Tibial nerve (tissue), 4 donors: ENCODE results near the gene ST8SIA1.

Experiments
- CTCF ChIP-seq, 5 experiments: fragments of 200-600 bp in 3 of 5; fragments of 450-650 bp in 2 of 5; sonication (generic) in 3 of 5; IDR thresholded peaks; one replicate each; pipeline ENCODE4 v1.5.1; 2016 to 2019; ENCODE audit warnings: antibody characterized with exemption in 5 of 5, mild to moderate bottlenecking in 3 of 5, moderate library complexity in 2 of 5
- EP300 ChIP-seq, 2 donors: sonication (generic); formaldehyde crosslinking; IDR thresholded peaks; one replicate each; pipeline ENCODE4 v1.6.1; 2017; ENCODE audit warnings: antibody characterized with exemption in 2 of 2, mild to moderate bottlenecking in 1 of 2
- POLR2A ChIP-seq, 2 donors: fragments of 450-650 bp; IDR thresholded peaks; one replicate each; pipeline ENCODE4 v1.6.1; 2017; ENCODE audit warnings: antibody characterized with exemption in 2 of 2, mild to moderate bottlenecking in 2 of 2, moderate library complexity in 2 of 2

DNA sequence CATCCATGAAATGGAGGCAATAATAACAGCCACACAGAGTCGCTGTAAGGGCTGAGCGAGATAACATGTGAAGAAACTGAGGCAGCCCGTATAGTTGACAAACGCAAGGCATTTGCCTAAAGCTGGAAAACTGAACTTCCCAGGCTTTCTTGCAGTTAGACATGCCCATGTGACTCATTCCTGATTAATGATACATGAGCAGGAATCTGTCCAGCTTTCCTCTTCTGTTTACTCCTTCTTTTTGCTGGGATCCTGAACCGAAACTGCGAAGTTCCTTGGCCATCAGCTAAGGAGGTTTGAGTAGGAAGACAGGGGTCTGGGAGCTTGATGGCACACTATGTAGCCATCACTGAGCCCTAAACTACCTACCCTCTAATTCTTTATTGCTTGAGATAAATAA lies 52.2 kb downstream of the ST8SIA1 start:
- TF ChIP-seq POLR2A (IDR thresholded peaks at IDR 0.05): no peak
- no peak for TF ChIP-seq CTCF (IDR thresholded peaks at IDR 0.05)
- no peak for TF ChIP-seq EP300 (IDR thresholded peaks at IDR 0.05)
